SJSA1 (cell line): ENCODE data around the gene TRAP1. TPM values are rescaled to one million over a fixed set of nuclear protein-coding genes. Genes with fewer than 3 reads are reported as not detected.

Experiments
- DNase-seq, 2 experiments: peaks; one replicate each; pipeline ENCODE4 v3.0.0-alpha.2; 2015 to 2020; ENCODE audit warnings: low spot score in 2 of 2, low read depth in 1 of 2
- H3K27ac ChIP-seq: fragments of 250-450 bp; sonication (Bioruptor Pico); 2 replicates; pipeline ENCODE4 v1.5.1; 2020; ENCODE audit warnings: mild to moderate bottlenecking, moderate library complexity
- H3K27me3 ChIP-seq: fragments of 250-450 bp; sonication (Bioruptor Pico); replicated peaks from 2 replicates; pipeline ENCODE4 v1.5.1; 2020; ENCODE audit warnings: mild to moderate bottlenecking, moderate library complexity
- H3K36me3 ChIP-seq: fragments of 250-450 bp; sonication (Bioruptor Pico); 2 replicates; pipeline ENCODE4 v1.5.1; 2020; ENCODE audit warnings: mild to moderate bottlenecking
- H3K4me1 ChIP-seq: fragments of 250-450 bp; sonication (Bioruptor Pico); replicated peaks from 2 replicates; pipeline ENCODE4 v1.6.1; 2021; ENCODE audit warnings: mild to moderate bottlenecking
- H3K4me3 ChIP-seq: fragments of 250-450 bp; sonication (Bioruptor Pico); 2 replicates; pipeline ENCODE4 v1.5.1; 2020; ENCODE audit warnings: mild to moderate bottlenecking
- H3K9me3 ChIP-seq: fragments of 250-450 bp; sonication (Bioruptor Pico); replicated peaks from 2 replicates; pipeline ENCODE4 v1.5.1; 2020; ENCODE audit warnings: mild to moderate bottlenecking
- total RNA-seq: library from RNA; depleted of rRNA; stranded (reverse); fragments of >200 nt; shearing (Covaris generic); gene quantifications from 2 replicates; pipeline ENCODE4 v1.2.3, GENCODE V29; 2014

TRAP1 gene
- total RNA-seq, 1 experiment from 2014 or later, result 50.7 TPM

DNA sequence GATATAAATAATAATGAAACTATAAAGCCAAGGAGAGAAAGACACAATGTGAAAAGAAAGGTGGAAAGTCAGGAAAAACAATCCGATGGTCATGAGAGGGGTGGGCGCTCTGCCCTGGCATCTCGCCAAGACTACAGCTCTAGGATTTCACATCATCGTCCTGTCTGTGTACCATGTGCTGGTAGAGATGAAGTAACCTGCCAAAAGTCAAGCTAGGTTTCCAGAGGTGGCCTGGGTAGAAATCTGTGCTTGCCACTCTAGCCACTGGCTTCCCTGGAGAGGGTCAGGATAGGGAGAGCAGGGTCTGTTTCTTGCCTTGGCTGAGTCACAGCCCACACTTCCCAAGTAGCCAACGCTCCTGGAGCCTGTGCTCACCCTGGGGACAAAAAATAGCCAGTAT, 31.0 kb upstream of the TRAP1 start:
- H3K4me3 ChIP-seq, result no peak overlapping the region
- no peaks in the 10 kb centered on the region for H3K27me3 ChIP-seq
- peaks cover 45% of the 10 kb centered on the region for H3K4me1 ChIP-seq
- H3K36me3 ChIP-seq, result peaks cover 77% of the 10 kb centered on the region
- no peak for DNase-seq
- H3K27ac ChIP-seq, result no peak overlapping the region
- no peaks in the 10 kb centered on the region for H3K9me3 ChIP-seq

DNA sequence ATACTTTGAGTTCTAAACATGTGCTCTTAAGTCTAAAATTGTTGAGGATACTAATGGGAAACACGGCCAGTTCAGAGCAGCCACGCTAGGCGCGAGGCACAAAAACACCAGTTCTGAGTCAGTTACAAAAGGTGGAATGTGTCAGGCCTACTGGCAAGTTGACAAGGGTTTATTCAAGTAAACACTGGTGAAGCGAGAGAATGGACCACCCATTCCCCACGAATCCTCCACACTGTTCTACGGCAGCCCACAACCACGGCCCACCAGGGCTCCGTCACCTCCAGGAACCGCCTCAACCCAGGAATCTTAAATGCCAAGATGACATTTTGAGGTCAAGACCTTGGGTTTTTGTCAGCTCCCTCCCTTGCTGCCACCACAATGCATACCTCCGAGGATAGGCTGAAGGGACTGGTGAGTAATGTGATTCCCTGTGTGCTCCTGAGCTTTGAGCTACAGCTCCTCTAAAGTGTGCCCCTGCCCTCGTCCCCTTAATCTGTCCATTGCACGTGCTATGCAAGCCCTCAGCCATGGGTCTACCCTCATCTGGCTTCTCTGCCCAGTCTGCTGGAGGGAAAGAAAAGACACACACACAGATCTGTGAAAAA, 28.5 kb upstream of the TRAP1 start:
- H3K27me3 ChIP-seq, result no peaks in the 10 kb centered on the region
- H3K4me3 ChIP-seq, result no peak overlapping the region
- H3K9me3 ChIP-seq, result no peaks in the 10 kb centered on the region
- DNase-seq, result peak; percentile 96 to 97
- peak overlapping the region; percentile 77 for H3K27ac ChIP-seq
- H3K36me3 ChIP-seq, result peaks cover 83% of the 10 kb centered on the region
- H3K4me1 ChIP-seq, result peaks cover 45% of the 10 kb centered on the region

DNA sequence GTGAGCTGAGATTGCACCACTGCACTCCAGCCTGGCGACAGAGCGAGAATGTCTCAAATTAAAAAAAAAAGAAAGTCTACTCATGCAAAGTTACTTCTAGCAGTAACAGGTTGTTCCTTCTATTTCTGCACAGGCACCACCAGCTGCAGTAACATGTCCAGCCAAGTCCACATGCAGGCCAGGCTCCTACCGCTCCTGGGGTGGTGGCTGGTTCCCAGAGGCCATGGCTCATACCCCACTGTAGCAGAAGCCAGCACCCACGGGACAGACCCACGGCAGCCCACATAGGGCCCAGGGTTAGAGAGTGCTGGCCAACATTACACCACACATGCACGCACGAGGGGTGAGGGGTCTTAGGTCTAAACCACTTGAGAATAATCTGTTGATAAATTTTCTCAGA, 26.7 kb upstream of the TRAP1 start:
- peaks cover 86% of the 10 kb centered on the region for H3K36me3 ChIP-seq
- no peaks in the 10 kb centered on the region for H3K9me3 ChIP-seq
- H3K4me3 ChIP-seq, result no peak overlapping the region
- no peak overlapping the region; the same call in 1 of the 2 replicates for H3K27ac ChIP-seq
- H3K4me1 ChIP-seq, result peaks cover 48% of the 10 kb centered on the region
- H3K27me3 ChIP-seq, result no peaks in the 10 kb centered on the region
- DNase-seq, result no peak

DNA sequence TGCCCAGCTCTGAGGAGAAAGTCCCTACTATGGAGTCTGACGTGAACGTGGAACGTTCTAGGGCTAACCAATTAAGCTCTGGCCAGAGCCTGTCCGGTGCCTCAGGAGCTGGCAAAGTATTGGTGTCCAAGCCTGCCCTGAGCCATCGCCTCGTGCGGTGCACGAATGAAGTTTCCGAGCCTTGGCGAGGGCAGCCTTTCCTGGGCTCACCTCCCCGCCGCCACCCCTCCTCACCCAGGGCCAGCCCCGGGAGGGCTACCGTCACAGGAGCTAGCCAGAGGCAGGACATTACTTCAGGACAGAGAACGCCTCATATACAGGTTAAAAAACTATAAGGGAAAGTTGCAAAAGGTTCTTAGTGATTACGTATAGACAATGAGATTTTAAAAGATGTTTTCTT, 23.6 kb upstream of the TRAP1 start:
- Histone ChIP-seq H3K4me1 (peaks cover 27% of the 10 kb centered on the region), H3K27ac (no peak overlapping the region), H3K27me3 (no peaks in the 10 kb centered on the region), H3K4me3 (no peak overlapping the region), H3K9me3 (no peaks in the 10 kb centered on the region), H3K36me3 (peaks cover 90% of the 10 kb centered on the region)
- DNase-seq, result no peak

DNA sequence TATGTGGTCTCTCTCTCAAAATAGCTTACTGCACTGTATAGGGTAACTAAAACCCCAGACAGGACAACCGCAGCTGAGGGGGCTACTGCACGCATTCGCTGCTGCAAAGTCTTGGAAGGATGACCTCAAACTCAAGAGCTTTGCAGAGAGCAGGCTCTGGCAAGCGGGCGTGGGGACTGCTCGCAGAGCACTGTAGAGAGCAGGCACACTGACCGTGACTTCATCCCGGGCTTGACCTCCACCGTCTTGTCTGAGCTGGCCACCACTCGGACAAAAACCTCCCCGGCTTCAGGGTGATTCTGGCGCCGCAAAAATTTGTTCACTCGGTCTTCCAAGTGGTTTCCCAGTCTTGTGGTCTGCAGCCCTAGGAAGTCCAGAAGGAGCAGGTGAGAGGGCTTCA, 22.9 kb upstream of the TRAP1 start:
- Histone ChIP-seq H3K4me3 (no peak overlapping the region), H3K4me1 (peaks cover 22% of the 10 kb centered on the region), H3K27me3 (no peaks in the 10 kb centered on the region), H3K36me3 (peaks cover 98% of the 10 kb centered on the region), H3K9me3 (no peaks in the 10 kb centered on the region), H3K27ac (no peak overlapping the region)
- no peak for DNase-seq

DNA sequence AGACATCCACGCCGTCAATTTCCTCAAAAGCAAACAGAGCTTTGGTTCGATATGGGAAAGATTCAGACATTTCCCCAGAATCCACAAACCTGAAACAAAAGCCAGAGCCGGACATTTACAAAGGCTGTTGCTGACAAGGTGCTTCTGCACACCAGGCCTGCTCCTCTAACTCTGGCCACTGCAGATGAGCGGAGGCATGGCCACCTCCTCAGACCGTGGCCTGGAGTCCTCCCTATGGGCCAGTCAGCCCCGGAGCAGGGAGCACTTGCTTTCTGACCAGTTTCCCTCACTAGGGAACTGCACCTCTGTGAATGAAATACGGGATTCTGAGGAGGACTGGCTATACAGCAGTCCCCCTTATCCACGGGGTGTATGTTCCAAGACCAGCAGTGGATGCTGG, 22.3 kb upstream of the TRAP1 start:
- H3K9me3 ChIP-seq, result no peaks in the 10 kb centered on the region
- peaks cover 17% of the 10 kb centered on the region for H3K4me1 ChIP-seq
- H3K36me3 ChIP-seq, result peaks cover 100% of the 10 kb centered on the region
- DNase-seq, result no peak
- H3K27ac ChIP-seq, result no peak overlapping the region
- H3K4me3 ChIP-seq, result no peak overlapping the region
- no peaks in the 10 kb centered on the region for H3K27me3 ChIP-seq

DNA sequence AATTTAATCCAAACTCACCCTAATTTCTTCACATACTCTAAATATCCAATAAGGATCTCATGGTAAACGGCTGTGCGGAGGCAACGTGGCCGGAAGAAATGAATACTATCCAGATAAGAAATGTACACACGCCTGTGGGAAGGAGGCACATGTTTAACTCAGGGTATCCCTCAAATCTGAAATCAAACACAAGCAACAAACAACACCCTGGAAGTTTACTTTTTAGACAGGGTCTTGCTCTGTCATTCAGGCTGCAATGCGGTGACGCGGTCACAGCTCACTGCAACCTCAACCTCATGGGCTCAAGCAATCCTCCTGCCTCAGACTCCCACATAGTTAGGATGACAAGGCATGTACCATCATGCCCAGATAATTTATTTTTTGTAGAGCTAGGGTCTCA, 21.2 kb upstream of the TRAP1 start:
- DNase-seq, result no peak
- Histone ChIP-seq H3K9me3 (no peaks in the 10 kb centered on the region), H3K4me1 (peaks cover 11% of the 10 kb centered on the region), H3K27ac (peak overlapping the region; percentile 29; the same call in 1 of the 2 replicates), H3K4me3 (no peak overlapping the region), H3K36me3 (peaks cover 100% of the 10 kb centered on the region), H3K27me3 (no peaks in the 10 kb centered on the region)

DNA sequence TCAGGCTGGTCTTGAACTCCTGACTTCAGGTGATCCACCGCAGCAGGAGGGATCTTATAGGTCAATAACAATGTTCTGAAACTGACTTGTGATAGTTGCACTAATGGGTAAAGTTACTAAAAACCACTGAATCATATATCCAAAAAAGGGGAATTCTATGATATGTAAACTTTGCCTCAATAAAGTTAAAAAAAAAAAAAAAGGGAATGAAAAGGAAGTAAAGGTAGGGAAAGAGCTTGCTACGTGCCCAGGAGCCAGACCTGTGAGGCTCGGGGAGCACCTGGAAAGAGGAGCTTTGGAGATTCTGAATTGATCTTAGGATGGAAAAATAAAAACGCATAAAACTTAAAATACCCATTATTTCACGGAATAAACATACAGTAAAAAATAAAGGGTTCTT, 20.8 kb upstream of the TRAP1 start:
- no peak overlapping the region for H3K27ac ChIP-seq
- H3K36me3 ChIP-seq, result peaks cover 98% of the 10 kb centered on the region
- peaks cover 11% of the 10 kb centered on the region for H3K4me1 ChIP-seq
- no peaks in the 10 kb centered on the region for H3K9me3 ChIP-seq
- H3K4me3 ChIP-seq, result no peak overlapping the region
- no peak for DNase-seq
- H3K27me3 ChIP-seq, result no peaks in the 10 kb centered on the region

DNA sequence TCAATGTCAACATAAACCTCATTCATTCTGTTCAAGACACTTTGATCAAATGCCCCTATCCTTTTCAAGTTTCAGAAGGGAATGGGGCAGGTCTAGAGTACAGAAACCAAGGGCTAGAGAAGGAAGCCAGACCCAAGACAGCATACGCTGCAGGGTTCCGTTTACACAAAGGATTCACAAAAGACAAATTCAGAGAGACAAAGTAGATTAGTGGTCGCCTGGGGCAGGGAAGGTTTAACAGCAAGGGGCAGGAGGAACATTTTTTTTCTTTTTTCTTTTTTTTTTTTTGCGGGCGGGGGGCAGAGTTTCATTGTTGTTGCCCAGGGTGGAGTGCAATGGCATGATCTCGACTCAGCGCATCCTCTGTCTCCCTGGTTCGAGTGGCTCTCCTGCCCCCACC, 19.9 kb upstream of the TRAP1 start:
- no peak overlapping the region for H3K27ac ChIP-seq
- H3K9me3 ChIP-seq, result no peaks in the 10 kb centered on the region
- no peaks in the 10 kb centered on the region for H3K27me3 ChIP-seq
- H3K36me3 ChIP-seq, result peaks cover 98% of the 10 kb centered on the region
- no peak overlapping the region for H3K4me3 ChIP-seq
- H3K4me1 ChIP-seq, result peaks cover 11% of the 10 kb centered on the region
- DNase-seq, result no peak

DNA sequence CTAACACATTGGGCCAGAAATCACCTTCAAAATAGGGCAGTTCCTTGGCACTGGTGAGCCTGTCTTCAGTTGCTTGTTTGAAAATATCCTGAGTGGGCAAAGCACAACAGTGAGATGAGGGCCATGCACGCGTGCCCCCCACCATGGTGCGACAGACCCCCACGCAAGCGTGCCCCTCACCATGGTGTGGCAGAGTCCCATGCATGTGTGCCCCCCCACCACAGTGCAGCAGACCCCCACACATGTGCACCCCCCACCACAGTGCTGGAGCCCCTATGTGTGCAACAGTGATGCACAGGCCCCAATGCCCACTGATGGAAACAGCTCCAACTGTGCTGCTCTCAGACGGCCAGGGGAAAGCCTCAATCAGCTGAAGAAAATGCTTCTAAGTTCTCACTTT, 18.8 kb upstream of the TRAP1 start:
- Histone ChIP-seq H3K9me3 (no peaks in the 10 kb centered on the region), H3K4me1 (peaks cover 11% of the 10 kb centered on the region), H3K4me3 (no peak overlapping the region), H3K27ac (no peak overlapping the region), H3K27me3 (no peaks in the 10 kb centered on the region), H3K36me3 (peaks cover 98% of the 10 kb centered on the region)
- no peak for DNase-seq

DNA sequence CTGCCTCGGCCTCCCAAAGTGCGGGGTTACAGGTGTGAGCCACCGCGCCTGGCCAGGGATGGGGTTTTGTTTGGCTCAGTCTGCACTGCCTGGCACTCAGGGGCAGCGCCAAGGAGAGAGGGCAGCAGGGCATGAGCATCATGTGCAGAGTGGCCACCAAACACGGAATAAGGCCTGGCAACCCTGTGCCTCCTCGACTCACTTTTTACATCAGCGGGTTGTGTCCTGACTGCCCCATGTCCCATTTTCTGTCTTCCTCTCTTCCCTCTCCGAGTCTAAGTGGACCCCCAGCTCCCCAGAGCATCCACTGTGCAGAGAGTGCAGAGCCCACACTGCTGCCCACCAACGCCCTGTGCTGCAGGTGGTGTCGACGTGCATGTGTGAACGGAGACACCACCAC, 18.2 kb upstream of the TRAP1 start:
- H3K36me3 ChIP-seq, result peaks cover 98% of the 10 kb centered on the region
- no peak overlapping the region for H3K27ac ChIP-seq
- no peak overlapping the region for H3K4me3 ChIP-seq
- peaks cover 11% of the 10 kb centered on the region for H3K4me1 ChIP-seq
- H3K9me3 ChIP-seq, result no peaks in the 10 kb centered on the region
- no peaks in the 10 kb centered on the region for H3K27me3 ChIP-seq
- DNase-seq, result no peak

DNA sequence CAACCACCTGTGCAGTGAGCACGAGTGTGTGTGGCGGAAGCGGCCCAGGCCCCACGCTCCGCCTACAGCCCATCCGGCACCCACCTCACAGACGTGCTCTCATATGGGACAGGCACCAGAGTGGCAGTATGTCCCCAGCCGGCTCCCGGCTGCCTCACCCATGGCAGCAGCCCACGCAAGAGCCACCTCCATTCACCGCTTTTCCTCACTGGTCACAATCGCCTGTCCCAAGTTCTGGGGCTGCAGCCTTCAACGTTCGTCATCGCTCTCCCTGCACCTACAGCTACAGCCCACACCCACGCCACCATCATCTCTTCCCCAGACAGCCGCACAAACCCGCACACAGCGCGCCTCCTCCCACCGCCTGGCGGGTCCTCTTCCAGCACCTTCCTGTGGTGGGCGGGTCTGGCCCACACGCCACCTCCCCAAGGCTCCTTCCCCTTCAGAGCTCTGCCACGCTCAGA, 17.5 kb upstream of the TRAP1 start:
- DNase-seq, result no peak
- Histone ChIP-seq H3K4me1 (peaks cover 11% of the 10 kb centered on the region), H3K27ac (no peak overlapping the region), H3K27me3 (no peaks in the 10 kb centered on the region), H3K4me3 (no peak overlapping the region), H3K36me3 (peaks cover 98% of the 10 kb centered on the region), H3K9me3 (no peaks in the 10 kb centered on the region)

DNA sequence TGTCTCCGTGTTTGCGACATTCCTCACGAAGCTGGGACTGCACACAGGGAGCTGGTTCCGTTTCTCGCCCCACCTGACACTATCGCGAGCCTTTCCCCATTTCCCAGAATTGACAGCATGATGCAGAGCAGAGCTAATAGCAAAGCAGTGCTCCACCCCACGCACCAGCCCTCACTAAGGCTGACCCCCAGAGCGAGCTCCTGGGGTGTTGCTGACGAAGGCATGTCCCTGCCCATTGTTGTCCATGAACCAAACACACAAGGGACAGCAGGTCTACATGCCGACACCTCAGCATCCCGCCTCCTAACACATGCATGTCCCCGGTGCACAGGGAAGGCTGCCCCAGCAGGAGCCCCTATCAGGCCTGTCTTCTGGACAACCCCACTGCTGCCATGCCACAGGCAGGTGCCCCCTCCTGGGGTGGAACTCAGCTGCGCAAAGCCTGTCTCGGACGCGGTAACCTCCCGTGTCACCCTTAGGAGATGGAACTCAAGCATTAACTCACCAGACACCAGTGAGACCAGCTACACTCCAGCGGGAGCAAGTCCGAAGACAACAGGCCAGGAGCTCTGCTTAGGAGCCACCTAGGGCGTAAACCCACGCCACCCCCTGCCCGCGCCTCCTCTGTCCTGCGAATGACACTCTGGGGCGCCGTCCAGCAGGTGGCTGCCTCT, 16.9 kb upstream of the TRAP1 start:
- H3K4me1 ChIP-seq, result peaks cover 7% of the 10 kb centered on the region
- H3K27me3 ChIP-seq, result no peaks in the 10 kb centered on the region
- H3K27ac ChIP-seq, result no peak overlapping the region
- no peaks in the 10 kb centered on the region for H3K9me3 ChIP-seq
- peaks cover 98% of the 10 kb centered on the region for H3K36me3 ChIP-seq
- no peak overlapping the region for H3K4me3 ChIP-seq
- DNase-seq, result no peak

DNA sequence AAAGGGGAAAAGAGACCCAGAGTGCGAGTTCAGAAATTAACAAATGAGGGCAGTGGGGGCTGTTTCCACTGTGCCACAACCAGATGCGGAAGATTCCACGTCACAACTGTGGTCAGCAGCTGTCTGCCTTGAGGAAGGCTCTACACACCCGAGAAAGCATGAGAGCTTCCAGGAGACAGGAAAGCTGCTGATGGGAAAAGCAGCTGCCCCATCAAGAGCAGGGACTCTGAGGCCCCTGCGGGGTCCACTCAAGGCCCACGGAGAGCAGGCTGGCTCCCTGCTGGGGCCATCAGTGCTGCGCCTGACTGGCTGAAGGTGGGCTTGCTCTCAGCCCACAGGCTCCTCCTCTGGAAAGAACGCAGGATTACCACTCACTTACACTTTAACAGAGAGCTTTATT, 14.8 kb upstream of the TRAP1 start:
- H3K36me3 ChIP-seq, result peaks cover 93% of the 10 kb centered on the region
- H3K4me3 ChIP-seq, result no peak overlapping the region
- no peak overlapping the region for H3K27ac ChIP-seq
- H3K4me1 ChIP-seq, result peaks cover 5% of the 10 kb centered on the region; the same call in 1 of the 2 replicates
- no peak for DNase-seq
- no peaks in the 10 kb centered on the region for H3K27me3 ChIP-seq
- no peaks in the 10 kb centered on the region for H3K9me3 ChIP-seq
